Keratinocyte (primary cell): ENCODE data around the gene TRAPPC2L. TPM values are rescaled to one million over a fixed set of nuclear protein-coding genes. Genes with fewer than 3 reads are reported as not detected.

ENCODE experiments used
- DNase-seq: peaks from one replicate; pipeline ENCODE4 v3.0.0-alpha.2; 2011; ENCODE audit warnings: low read depth, missing footprints, low spot score
- FAIRE-seq: peaks from 2 replicates; lab custom pipeline; 2011; peaks lifted over from hg19 to GRCh38; lab: Jason Lieb, UNC
- H2AFZ ChIP-seq: 2 replicates; pipeline ENCODE4 v1.6.0; 2012; ENCODE audit warnings: low read length, control low read depth, inconsistent platforms; ENCODE audit not compliant: control insufficient read depth
- H3K27ac ChIP-seq: 2 replicates; pipeline ENCODE4 v1.5.1; 2011; ENCODE audit warnings: low read length; ENCODE audit not compliant: control insufficient read depth, insufficient read depth
- H3K27me3 ChIP-seq: 3 replicates; pipeline ENCODE4 v1.6.0; 2011; ENCODE audit warnings: low read length; ENCODE audit not compliant: control insufficient read depth, insufficient read depth; ENCODE audit errors: extremely low read depth
- H3K36me3 ChIP-seq, 2 experiments: 2 replicates in 1 of 2; 3 replicates in 1 of 2; pipeline ENCODE4 v1.5.1; 2011; ENCODE audit warnings: low read length in 2 of 2, mild to moderate bottlenecking in 1 of 2; ENCODE audit not compliant: control insufficient read depth in 2 of 2, insufficient read depth in 2 of 2; ENCODE audit errors: extremely low read depth in 1 of 2
- H3K4me1 ChIP-seq: 3 replicates; pipeline ENCODE4 v1.5.1; 2011; ENCODE audit warnings: low read length; ENCODE audit not compliant: control insufficient read depth, insufficient read depth; ENCODE audit errors: extremely low read depth
- H3K4me2 ChIP-seq: 3 replicates; pipeline ENCODE4 v1.6.0; 2011; ENCODE audit warnings: low read depth, low read length; ENCODE audit not compliant: control insufficient read depth, insufficient read depth; ENCODE audit errors: extremely low read depth
- H3K4me3 ChIP-seq, 3 experiments: fragments of 200-600 bp in 1 of 3; sonication (generic) in 1 of 3; 2 replicates in 2 of 3; 3 replicates in 1 of 3; pipeline ENCODE4 v1.5.1; 2011 to 2016; ENCODE audit warnings: low read length in 3 of 3, mild to moderate bottlenecking in 3 of 3, control low read depth in 2 of 3, inconsistent platforms in 1 of 3, low read depth in 1 of 3, mixed read lengths in 1 of 3, mixed run types in 1 of 3, moderate library complexity in 1 of 3; ENCODE audit not compliant: control insufficient read depth in 2 of 3, insufficient read depth in 2 of 3; ENCODE audit errors: extremely low read depth in 1 of 3
- H3K79me2 ChIP-seq: 2 replicates; pipeline ENCODE4 v1.6.0; 2012; ENCODE audit warnings: low read length; ENCODE audit not compliant: control insufficient read depth, insufficient read depth
- H3K9ac ChIP-seq: 3 replicates; pipeline ENCODE4 v1.6.0; 2011; ENCODE audit warnings: low read length; ENCODE audit not compliant: control insufficient read depth, insufficient read depth; ENCODE audit errors: extremely low read depth
- H3K9me1 ChIP-seq: 3 replicates; pipeline ENCODE4 v1.6.0; 2011; ENCODE audit warnings: low read length; ENCODE audit not compliant: control insufficient read depth, insufficient read depth; ENCODE audit errors: extremely low read depth
- H3K9me3 ChIP-seq: 2 replicates; pipeline ENCODE4 v1.5.1; 2012; ENCODE audit warnings: low read depth, low read length; ENCODE audit not compliant: control insufficient read depth
- H4K20me1 ChIP-seq: 3 replicates; pipeline ENCODE4 v1.6.0; 2011; ENCODE audit warnings: low read length; ENCODE audit not compliant: control insufficient read depth, insufficient read depth; ENCODE audit errors: extremely low read depth
- EZH2 ChIP-seq: IDR thresholded peaks from one replicate; pipeline ENCODE4 v1.6.1; 2012; ENCODE audit warnings: inconsistent platforms, mild to moderate bottlenecking, low read length, moderate library complexity
- dilution Hi-C: fragments of 300-500 bp; cut with MboI; formaldehyde crosslinking; loops from one replicate; pipeline ENCODE4 v1.7.0; 2020; ENCODE audit warnings: low sequenced_read_pairs; ENCODE audit not compliant: extremely low pct_ligation_motif_present
- polyA plus RNA-seq, 5 experiments: library from polyadenylated mRNA; depleted of rRNA in 3 of 5; stranded (reverse) in 3 of 5; stranded (forward) in 1 of 5; unstranded in 1 of 5; fragments of >200 nt; gene quantifications; 1 replicate in 1 of 5; 2 replicates in 3 of 5; 3 replicates in 1 of 5; pipeline versions ENCODE4 v1.2.1 to v1.2.3, GENCODE V29; 2011 to 2012; ENCODE audit warnings: missing spikeins in 2 of 5, low read depth in 1 of 5, low replicate concordance in 1 of 5
- TF ChIP-seq, protein P1 (sequence below), 3 experiments: IDR thresholded peaks in 1 of 3; conservative IDR thresholded peaks in 1 of 3; optimal IDR thresholded peaks in 1 of 3; 2 replicates in 2 of 3; 3 replicates in 1 of 3; pipeline versions ENCODE3 to v1.5.1; 2011; ENCODE audit warnings: low read length in 3 of 3, mild to moderate bottlenecking in 3 of 3, moderate library complexity in 2 of 3, control low read depth in 1 of 3, inconsistent platforms in 1 of 3; ENCODE audit not compliant: insufficient read depth in 2 of 3; ENCODE audit errors: extremely low read depth in 1 of 3

TRAPPC2L gene
- polyA plus RNA-seq, 1 donor (not counting 4 experiments of a cell fraction or from before 2014, with no cell fraction given): 139 TPM

DNA sequence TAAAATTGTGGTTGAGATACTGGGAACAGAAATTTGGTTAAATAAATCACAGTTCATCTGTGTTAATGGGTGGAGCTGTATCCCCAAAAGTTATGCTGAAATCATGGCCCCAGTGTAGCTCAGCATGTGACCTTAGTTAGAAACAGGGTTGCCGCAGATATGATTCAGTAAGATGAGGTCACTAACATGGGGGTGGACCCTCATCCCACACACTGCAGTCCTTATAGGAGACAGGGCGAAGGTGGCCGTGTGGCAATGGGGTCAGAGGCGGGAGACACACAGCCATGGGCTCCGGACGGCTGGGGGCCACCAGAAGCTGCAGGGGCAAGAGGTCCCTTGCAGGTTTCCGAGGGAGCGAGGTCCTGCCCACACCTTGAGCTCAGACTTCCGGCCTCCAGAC, 10.8 kb upstream of the TRAPPC2L start:
- no peak overlapping the region for H3K27ac ChIP-seq
- no peak for FAIRE-seq
- TF ChIP-seq EZH2: no peak
- TF ChIP-seq, protein P1, sequence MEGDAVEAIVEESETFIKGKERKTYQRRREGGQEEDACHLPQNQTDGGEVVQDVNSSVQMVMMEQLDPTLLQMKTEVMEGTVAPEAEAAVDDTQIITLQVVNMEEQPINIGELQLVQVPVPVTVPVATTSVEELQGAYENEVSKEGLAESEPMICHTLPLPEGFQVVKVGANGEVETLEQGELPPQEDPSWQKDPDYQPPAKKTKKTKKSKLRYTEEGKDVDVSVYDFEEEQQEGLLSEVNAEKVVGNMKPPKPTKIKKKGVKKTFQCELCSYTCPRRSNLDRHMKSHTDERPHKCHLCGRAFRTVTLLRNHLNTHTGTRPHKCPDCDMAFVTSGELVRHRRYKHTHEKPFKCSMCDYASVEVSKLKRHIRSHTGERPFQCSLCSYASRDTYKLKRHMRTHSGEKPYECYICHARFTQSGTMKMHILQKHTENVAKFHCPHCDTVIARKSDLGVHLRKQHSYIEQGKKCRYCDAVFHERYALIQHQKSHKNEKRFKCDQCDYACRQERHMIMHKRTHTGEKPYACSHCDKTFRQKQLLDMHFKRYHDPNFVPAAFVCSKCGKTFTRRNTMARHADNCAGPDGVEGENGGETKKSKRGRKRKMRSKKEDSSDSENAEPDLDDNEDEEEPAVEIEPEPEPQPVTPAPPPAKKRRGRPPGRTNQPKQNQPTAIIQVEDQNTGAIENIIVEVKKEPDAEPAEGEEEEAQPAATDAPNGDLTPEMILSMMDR (optimal IDR thresholded peaks at IDR 0.05 in 1 of 3, IDR thresholded peaks at IDR 0.05 in 1 of 3, conservative IDR thresholded peaks at IDR 0.05 in 1 of 3; ENCODE audit: extremely low read depth in 1 of 3, insufficient read depth in 2 of 3, low read length in 3 of 3): no peak
- H4K20me1 ChIP-seq: no peaks in the 10 kb centered on the region
- H3K9ac ChIP-seq: no peak overlapping the region
- DNase-seq: no peak
- dilution Hi-C loops: no loop called here
- H3K36me3 ChIP-seq: peaks cover 0 to 9% of the 10 kb centered on the region in 2 experiments
- no peaks in the 10 kb centered on the region for H3K79me2 ChIP-seq
- no peak overlapping the region for H3K4me2 ChIP-seq
- no peaks in the 10 kb centered on the region for H3K4me1 ChIP-seq
- H3K4me3 ChIP-seq: no peak overlapping the region
- no peaks in the 10 kb centered on the region for H3K9me3 ChIP-seq
- H3K27me3 ChIP-seq: no peaks in the 10 kb centered on the region
- H3K9me1 ChIP-seq: no peaks in the 10 kb centered on the region
- no peak overlapping the region for H2AFZ ChIP-seq

DNA sequence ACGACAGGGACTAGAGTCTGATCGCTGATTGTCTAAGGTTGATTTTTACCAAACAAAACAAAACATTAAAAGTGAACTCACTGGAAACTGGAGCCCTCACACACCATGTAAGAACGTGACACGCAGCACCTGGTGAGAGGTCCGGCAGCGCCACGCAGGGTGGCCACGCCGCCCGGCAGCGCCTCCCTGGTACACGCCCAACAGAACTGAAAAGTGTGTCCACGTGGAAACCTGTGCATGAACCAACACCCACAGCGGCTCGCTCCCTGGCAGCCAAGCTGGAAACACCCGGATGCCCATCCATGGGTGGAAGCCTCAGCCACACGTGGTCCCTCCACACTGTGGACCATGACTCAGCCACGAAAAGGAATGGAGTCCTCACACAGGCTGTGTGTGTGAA, 9.3 kb upstream of the TRAPPC2L start:
- Histone ChIP-seq H4K20me1 (no peaks in the 10 kb centered on the region), H3K4me2 (no peak overlapping the region), H3K4me3 (no peak overlapping the region), H3K9me3 (no peaks in the 10 kb centered on the region), H3K36me3 (peaks cover 0 to 7% of the 10 kb centered on the region in 2 experiments), H3K27me3 (no peaks in the 10 kb centered on the region), H3K9ac (no peak overlapping the region), H3K9me1 (no peaks in the 10 kb centered on the region), H3K4me1 (no peaks in the 10 kb centered on the region), H3K27ac (no peak overlapping the region), H3K79me2 (no peaks in the 10 kb centered on the region), H2AFZ (no peak overlapping the region)
- DNase-seq (no peak), FAIRE-seq (no peak)
- dilution Hi-C loops: no loop called here
- no peak for TF ChIP-seq EZH2
- TF ChIP-seq, protein P1 (optimal IDR thresholded peaks at IDR 0.05 in 1 of 3, IDR thresholded peaks at IDR 0.05 in 1 of 3, conservative IDR thresholded peaks at IDR 0.05 in 1 of 3; ENCODE audit: extremely low read depth in 1 of 3, insufficient read depth in 2 of 3, low read length in 3 of 3): no peak
